ENCODE data around the gene ASIC2. TPM values are rescaled to one million over a fixed set of nuclear protein-coding genes. Genes with fewer than 3 reads are reported as not detected.
"Not testable (repeated sequence)": the region's sequence is repeated elsewhere in the genome, so short reads cannot be mapped to it uniquely, and the experiment has no call there.

The ASIC2 gene
- total RNA-seq, 1 donor = 0.18 TPM

GRCh38 chr17:32993977-32994376, 299.1 kb downstream of the ASIC2 start:
- H3K4me3 ChIP-seq (ENCODE audit: low read depth, low read length) = no peak overlapping the region
- no peak for TF ChIP-seq CTCF (IDR thresholded peaks at IDR 0.05; ENCODE audit: insufficient read depth, low read length)

GRCh38 chr17:32992321-32993033, 300.6 kb downstream of the ASIC2 start:
- no peak overlapping the region for H3K4me3 ChIP-seq (ENCODE audit: low read depth, low read length)
- TF ChIP-seq CTCF (IDR thresholded peaks at IDR 0.05; ENCODE audit: insufficient read depth, low read length) = no peak
- no peak for DNase-seq (ENCODE audit: low read depth)

More at GRCh38 chr17:32993977-32994376, 299.1 kb downstream of the ASIC2 start:
- no peak for DNase-seq (ENCODE audit: low read depth)

- no peak for TF ChIP-seq CTCF (IDR thresholded peaks at IDR 0.05; ENCODE audit: insufficient read depth, low read length)
- no peak overlapping the region for H3K4me3 ChIP-seq (ENCODE audit: low read depth, low read length)
- no peak for DNase-seq (ENCODE audit: low read depth)
Measured at GRCh38 chr17:32988481-32989101, 304.5 kb downstream of the ASIC2 start.

- H3K4me3 ChIP-seq (ENCODE audit: low read depth, low read length); DNase-seq (ENCODE audit: low read depth): not testable (repeated sequence)
Measured at GRCh38 chr17:32987868-32988267, 305.2 kb downstream of the ASIC2 start.

- not testable (repeated sequence) for DNase-seq (ENCODE audit: low read depth); H3K4me3 ChIP-seq (ENCODE audit: low read depth, low read length)
Measured at GRCh38 chr17:32987453-32987805, 305.7 kb downstream of the ASIC2 start.

GRCh38 chr17:32985050-32985756, 307.9 kb downstream of the ASIC2 start:
- TF ChIP-seq CTCF (IDR thresholded peaks at IDR 0.05; ENCODE audit: insufficient read depth, low read length) = no peak
- no peak overlapping the region for H3K4me3 ChIP-seq (ENCODE audit: low read depth, low read length)
- no peak for DNase-seq (ENCODE audit: low read depth)

GRCh38 chr17:32981611-32982010, 311.5 kb downstream of the ASIC2 start:
- not testable (repeated sequence) for DNase-seq (ENCODE audit: low read depth); H3K4me3 ChIP-seq (ENCODE audit: low read depth, low read length)

- TF ChIP-seq CTCF (IDR thresholded peaks at IDR 0.05; ENCODE audit: insufficient read depth, low read length) = no peak
- DNase-seq (ENCODE audit: low read depth) = no peak
- no peak overlapping the region for H3K4me3 ChIP-seq (ENCODE audit: low read depth, low read length)
Measured at GRCh38 chr17:32980230-32980629, 312.9 kb downstream of the ASIC2 start.

Data from fibroblast of the aortic adventitia (primary cell).